Pancreas (tissue), 10 donors: ENCODE data around the gene GNA14. TPM values are rescaled to one million over a fixed set of nuclear protein-coding genes. Genes with fewer than 3 reads are reported as not detected.

Experiments
- ATAC-seq, 4 donors: fragments of 200-7000 bp; cut with Tn5 transposase; one replicate each; pipeline versions ENCODE4 v1.8.0 to v1.9.1; 2020; ENCODE audit warnings: mild to moderate bottlenecking in 4 of 4, moderate library complexity in 4 of 4
- DNase-seq, 6 donors: peaks; one replicate each; pipeline ENCODE4 v3.0.0-alpha.2; 2020
- FAIRE-seq: peaks from 2 replicates; lab custom pipeline; 2012; peaks lifted over from hg19 to GRCh38; lab: Jason Lieb, UNC
- H3K27ac ChIP-seq, 4 donors: fragments of 200-600 bp; sonication (generic); 1 replicate in 3 of 4; 2 replicates in 1 of 4; pipeline versions ENCODE4 v1.5.0 to v1.8.0; 2020
- H3K27me3 ChIP-seq, 4 donors: fragments of 200-600 bp; one replicate each; pipeline ENCODE4 v1.8.0; 2021
- H3K36me3 ChIP-seq, 3 donors: fragments of 200-600 bp; sonication (generic) in 1 of 3; one replicate each; pipeline versions ENCODE4 v1.5.0 to v1.8.0; 2020 to 2021
- H3K4me1 ChIP-seq, 3 donors: fragments of 200-600 bp; one replicate each; pipeline ENCODE4 v1.8.0; 2021
- H3K4me3 ChIP-seq, 4 donors: fragments of 200-600 bp; sonication (generic) in 2 of 4; one replicate each; pipeline versions ENCODE4 v1.5.0 to v1.8.0; 2020 to 2021
- H3K9me3 ChIP-seq, 4 donors: fragments of 200-600 bp; one replicate each; pipeline ENCODE4 v1.8.0; 2021
- WGBS, 2 donors: extraction: QIAGEN DNeasy Blood & Tissue Kit; methylation state at CpG; one replicate each; pipeline ENCODE4 v1.1.7; 2013; 5-methylcytosine and 5-hydroxymethylcytosine counted together
- intact Hi-C, 3 donors: fragments of 100-400 bp; cut with DNase I; formaldehyde crosslinking; loops; one replicate each; pipeline versions ENCODE4 v1.11.1 to v1.14.2; 2022
- polyA plus RNA-seq, 2 donors: library from polyadenylated mRNA; stranded (reverse); fragments of 200-250 nt; gene quantifications; one replicate each; pipeline ENCODE4 v1.2.3, GENCODE V29; 2013
- total RNA-seq, 6 donors: library from RNA; stranded (reverse); fragmentation: NEBNext Ultra II Directional in 4 of 6; extraction: Animal tissue kit (Norgen Biotek cat#: 25700) in 4 of 6; gene quantifications; one replicate each; pipeline versions ENCODE4 v1.2.1 to v1.2.4, GENCODE V29; 2021 to 2023
- TF ChIP-seq, protein P1 (sequence below), 4 donors: fragments of 200-600 bp; sonication (generic) in 3 of 4; IDR thresholded peaks; one replicate each; pipeline versions ENCODE4 v1.5.0 to v1.8.0; 2021; ENCODE audit warnings: antibody characterized with exemption in 4 of 4
- donor health status: healthy with polysubstance abuse.
- donor health status: DM: no; HTN: no; CAD: no; lungs with moderate emphysema.
- donor health status: DM: no; HTN: no; CAD: no.
- donor health status: control.
- donor health status: control.
- donor health status: Bipolar disorder and iron deficiency.
- donor health status: DM: yes; HTN: yes; CAD: no.
- donor health status: DM: no; HTN: no; CAD: no.
- donor health status: DM: no; HTN: no; CAD: no.
- donor health status: DM: yes; HTN: yes; CAD: no.

Gene GNA14
- total and polyA plus RNA-seq, 8 donors, result 0.92 to 2.0 (median 1.5) TPM

DNA sequence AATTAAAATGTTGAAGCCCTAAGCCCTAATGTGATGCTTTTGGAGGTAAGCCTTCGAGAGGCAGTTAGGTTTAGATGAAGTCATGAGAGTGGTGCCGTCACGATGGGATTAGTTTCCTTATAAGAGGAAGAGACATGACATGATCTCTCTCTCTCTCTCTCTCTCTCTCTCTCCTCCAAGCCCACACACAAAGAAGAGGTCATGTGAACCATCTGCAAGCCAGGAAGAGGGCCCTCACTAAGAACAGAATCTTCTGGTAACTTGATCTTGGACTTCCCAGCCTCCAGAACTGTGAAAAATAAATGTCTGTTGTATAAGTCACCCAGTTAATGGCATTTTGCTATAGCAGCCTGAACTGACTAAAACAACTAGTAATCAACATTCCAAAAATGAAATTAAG, 175.5 kb downstream of the GNA14 start:
- ATAC-seq (no peak), FAIRE-seq (no peak), DNase-seq (no peak)
- intact Hi-C loops, result no loop called here
- no peak overlapping the region for H3K27ac ChIP-seq
- H3K27me3 ChIP-seq, result no peaks in the 10 kb centered on the region
- no peaks in the 10 kb centered on the region for H3K4me1 ChIP-seq
- no peaks in the 10 kb centered on the region for H3K9me3 ChIP-seq
- WGBS, 2 donors, result 90 to 95% methylated on average over 3 of the region's 3 CpGs
- H3K4me3 ChIP-seq, result no peak overlapping the region
- H3K36me3 ChIP-seq, result no peaks in the 10 kb centered on the region
- TF ChIP-seq, protein P1, sequence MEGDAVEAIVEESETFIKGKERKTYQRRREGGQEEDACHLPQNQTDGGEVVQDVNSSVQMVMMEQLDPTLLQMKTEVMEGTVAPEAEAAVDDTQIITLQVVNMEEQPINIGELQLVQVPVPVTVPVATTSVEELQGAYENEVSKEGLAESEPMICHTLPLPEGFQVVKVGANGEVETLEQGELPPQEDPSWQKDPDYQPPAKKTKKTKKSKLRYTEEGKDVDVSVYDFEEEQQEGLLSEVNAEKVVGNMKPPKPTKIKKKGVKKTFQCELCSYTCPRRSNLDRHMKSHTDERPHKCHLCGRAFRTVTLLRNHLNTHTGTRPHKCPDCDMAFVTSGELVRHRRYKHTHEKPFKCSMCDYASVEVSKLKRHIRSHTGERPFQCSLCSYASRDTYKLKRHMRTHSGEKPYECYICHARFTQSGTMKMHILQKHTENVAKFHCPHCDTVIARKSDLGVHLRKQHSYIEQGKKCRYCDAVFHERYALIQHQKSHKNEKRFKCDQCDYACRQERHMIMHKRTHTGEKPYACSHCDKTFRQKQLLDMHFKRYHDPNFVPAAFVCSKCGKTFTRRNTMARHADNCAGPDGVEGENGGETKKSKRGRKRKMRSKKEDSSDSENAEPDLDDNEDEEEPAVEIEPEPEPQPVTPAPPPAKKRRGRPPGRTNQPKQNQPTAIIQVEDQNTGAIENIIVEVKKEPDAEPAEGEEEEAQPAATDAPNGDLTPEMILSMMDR (IDR thresholded peaks at IDR 0.05), result no peak

DNA sequence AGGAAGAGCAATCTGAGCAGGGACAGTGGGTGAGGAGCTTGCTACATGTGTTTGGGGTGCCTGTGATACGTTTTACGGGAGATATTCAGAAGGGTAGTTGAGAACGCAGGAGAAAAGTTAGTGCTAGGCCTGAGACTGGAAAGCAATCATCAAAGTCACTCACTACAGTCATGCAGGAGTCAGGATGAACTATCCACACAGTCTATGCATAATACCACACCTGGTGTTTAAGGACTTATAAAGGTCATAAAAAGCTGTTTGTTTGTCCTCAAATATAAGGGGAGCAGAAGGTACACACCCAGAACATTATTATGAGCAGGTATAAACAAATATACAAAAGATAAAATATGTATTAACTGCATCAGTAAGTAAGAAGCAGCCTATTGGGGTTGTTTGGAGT, 176.6 kb downstream of the GNA14 start:
- FAIRE-seq (no peak), DNase-seq (no peak), ATAC-seq (no peak)
- 83 to 92% methylated on average over 3 of the region's 3 CpGs for WGBS, 2 donors
- Histone ChIP-seq H3K27ac (no peak overlapping the region), H3K4me3 (no peak overlapping the region), H3K27me3 (no peaks in the 10 kb centered on the region), H3K4me1 (no peaks in the 10 kb centered on the region), H3K9me3 (no peaks in the 10 kb centered on the region), H3K36me3 (no peaks in the 10 kb centered on the region)
- TF ChIP-seq, protein P1 (IDR thresholded peaks at IDR 0.05), result no peak
- intact Hi-C loops, result no loop called here

DNA sequence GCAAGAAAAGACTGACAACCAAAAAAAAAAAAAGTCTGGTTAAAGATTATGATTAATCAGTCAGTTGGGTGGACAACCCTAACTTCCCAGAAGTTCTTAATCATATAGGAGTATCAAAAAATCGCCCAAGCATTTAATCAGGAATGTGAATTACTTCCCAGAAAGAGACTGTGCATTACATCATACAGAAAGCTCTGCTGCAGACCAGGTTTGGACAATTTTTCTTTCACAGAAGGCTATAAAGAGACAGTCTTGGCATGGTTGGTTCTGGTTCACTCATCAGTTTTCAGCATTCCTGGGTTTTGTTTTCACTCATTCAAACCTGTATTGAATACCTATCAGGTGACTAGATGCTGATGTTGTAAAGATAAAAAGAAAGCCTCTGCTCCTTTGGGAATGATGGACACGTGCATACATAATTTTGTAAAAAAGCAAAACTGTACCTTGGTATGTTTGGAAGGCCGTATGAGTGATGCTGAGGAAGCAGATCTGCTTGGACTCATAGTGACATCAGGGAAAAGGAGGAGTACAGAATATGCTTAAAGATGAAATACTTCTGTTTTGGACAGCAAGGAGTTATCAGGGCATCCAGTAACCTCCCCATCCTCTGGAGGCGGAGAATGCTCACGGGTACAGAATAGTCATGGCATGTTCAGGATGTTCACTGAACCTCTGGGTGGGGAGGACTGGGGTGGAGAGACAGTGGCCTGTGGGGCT, 178.4 kb downstream of the GNA14 start:
- FAIRE-seq (no peak), DNase-seq (no peak), ATAC-seq (peak in 1 of 4 donors; percentile 60)
- Histone ChIP-seq H3K9me3 (no peaks in the 10 kb centered on the region), H3K27me3 (no peaks in the 10 kb centered on the region), H3K4me1 (no peaks in the 10 kb centered on the region), H3K36me3 (no peaks in the 10 kb centered on the region), H3K4me3 (no peak overlapping the region), H3K27ac (no peak overlapping the region)
- 55 to 69% methylated on average over 5 of the region's 5 CpGs for WGBS, 2 donors
- TF ChIP-seq, protein P1 (IDR thresholded peaks at IDR 0.05), result no peak
- intact Hi-C loops, result no loop called here

DNA sequence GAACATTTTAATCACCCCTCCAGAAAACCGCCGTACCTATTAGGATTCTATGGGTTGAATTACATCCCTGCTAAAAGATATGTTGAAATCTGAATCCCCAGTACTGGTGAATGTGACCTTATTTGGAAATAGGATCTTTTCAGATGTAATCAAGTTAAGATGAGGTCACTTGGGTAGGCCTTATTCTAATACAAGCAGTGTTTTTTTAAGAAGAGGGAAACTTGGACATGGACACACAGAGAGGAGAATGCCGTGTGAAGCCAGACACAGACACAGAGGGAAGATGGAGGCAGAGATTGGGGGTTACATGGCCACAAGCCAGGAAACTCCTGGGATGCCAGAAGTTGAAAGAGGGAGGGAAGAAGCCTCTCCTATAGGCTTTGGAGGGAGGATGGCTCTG, 183.5 kb downstream of the GNA14 start:
- Histone ChIP-seq H3K4me3 (no peak overlapping the region), H3K9me3 (no peaks in the 10 kb centered on the region), H3K27me3 (no peaks in the 10 kb centered on the region), H3K4me1 (no peaks in the 10 kb centered on the region), H3K36me3 (no peaks in the 10 kb centered on the region), H3K27ac (no peak overlapping the region)
- TF ChIP-seq, protein P1 (IDR thresholded peaks at IDR 0.05), result no peak
- FAIRE-seq, result no peak
- no peak for ATAC-seq
- intact Hi-C loops, result no loop called here
- 67 to 95% methylated on average over 3 of the region's 3 CpGs for WGBS, 2 donors
- no peak for DNase-seq

- H3K9me3 ChIP-seq, result no peaks in the 10 kb centered on the region
- no peaks in the 10 kb centered on the region for H3K36me3 ChIP-seq
- intact Hi-C loops, result no loop called here
- no peak for DNase-seq
- no peak overlapping the region for H3K4me3 ChIP-seq
- TF ChIP-seq, protein P1 (IDR thresholded peaks at IDR 0.05), result no peak
- no peak overlapping the region for H3K27ac ChIP-seq
- no peaks in the 10 kb centered on the region for H3K4me1 ChIP-seq
- H3K27me3 ChIP-seq, result no peaks in the 10 kb centered on the region
- ATAC-seq, result no peak
- WGBS, 2 donors, result 61 to 64% methylated on average over 3 of the region's 3 CpGs
- no peak for FAIRE-seq
Observed at GRCh38 chr9:77463151-77463550, 185.0 kb downstream of the GNA14 start.
